ENCODE results near the gene PRKG1.

DNA sequence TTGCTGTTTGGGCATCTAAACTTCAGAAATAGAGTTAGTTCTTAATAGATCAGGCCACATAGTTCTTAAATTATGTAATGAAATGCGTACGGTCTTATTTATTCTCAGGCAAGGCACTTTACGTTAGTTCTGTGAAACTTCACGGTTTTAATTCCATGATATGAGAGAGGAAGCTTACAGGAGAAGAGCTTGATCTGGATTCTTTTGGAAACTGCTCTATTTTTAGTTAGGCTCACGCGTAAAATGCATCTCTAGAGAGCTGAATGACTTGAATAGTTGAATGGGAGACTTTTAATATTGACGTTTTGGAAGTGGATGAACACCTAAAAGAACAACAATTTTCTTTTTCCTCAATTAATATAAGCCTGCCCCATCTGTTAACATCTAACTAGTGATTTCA lies 71.1 kb downstream of the PRKG1 start:
- TF ChIP-seq, protein P1, sequence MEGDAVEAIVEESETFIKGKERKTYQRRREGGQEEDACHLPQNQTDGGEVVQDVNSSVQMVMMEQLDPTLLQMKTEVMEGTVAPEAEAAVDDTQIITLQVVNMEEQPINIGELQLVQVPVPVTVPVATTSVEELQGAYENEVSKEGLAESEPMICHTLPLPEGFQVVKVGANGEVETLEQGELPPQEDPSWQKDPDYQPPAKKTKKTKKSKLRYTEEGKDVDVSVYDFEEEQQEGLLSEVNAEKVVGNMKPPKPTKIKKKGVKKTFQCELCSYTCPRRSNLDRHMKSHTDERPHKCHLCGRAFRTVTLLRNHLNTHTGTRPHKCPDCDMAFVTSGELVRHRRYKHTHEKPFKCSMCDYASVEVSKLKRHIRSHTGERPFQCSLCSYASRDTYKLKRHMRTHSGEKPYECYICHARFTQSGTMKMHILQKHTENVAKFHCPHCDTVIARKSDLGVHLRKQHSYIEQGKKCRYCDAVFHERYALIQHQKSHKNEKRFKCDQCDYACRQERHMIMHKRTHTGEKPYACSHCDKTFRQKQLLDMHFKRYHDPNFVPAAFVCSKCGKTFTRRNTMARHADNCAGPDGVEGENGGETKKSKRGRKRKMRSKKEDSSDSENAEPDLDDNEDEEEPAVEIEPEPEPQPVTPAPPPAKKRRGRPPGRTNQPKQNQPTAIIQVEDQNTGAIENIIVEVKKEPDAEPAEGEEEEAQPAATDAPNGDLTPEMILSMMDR (IDR thresholded peaks at IDR 0.05), result no peak
- TF ChIP-seq POLR2A (IDR thresholded peaks at IDR 0.05; ENCODE audit: low read depth) (no peak), EP300 (IDR thresholded peaks at IDR 0.05) (no peak)

Data from esophagus muscularis mucosa (tissue), 4 donors.